Activated T-cell treated with anti-CD3 and anti-CD28 coated beads for 1 hour (primary cell): ENCODE data around the gene RGMB.

Experiments used
- DNase-seq: peaks from one replicate; pipeline ENCODE4 v3.0.0-alpha.2; 2020; ENCODE audit warnings: low read depth

RGMB gene

DNA sequence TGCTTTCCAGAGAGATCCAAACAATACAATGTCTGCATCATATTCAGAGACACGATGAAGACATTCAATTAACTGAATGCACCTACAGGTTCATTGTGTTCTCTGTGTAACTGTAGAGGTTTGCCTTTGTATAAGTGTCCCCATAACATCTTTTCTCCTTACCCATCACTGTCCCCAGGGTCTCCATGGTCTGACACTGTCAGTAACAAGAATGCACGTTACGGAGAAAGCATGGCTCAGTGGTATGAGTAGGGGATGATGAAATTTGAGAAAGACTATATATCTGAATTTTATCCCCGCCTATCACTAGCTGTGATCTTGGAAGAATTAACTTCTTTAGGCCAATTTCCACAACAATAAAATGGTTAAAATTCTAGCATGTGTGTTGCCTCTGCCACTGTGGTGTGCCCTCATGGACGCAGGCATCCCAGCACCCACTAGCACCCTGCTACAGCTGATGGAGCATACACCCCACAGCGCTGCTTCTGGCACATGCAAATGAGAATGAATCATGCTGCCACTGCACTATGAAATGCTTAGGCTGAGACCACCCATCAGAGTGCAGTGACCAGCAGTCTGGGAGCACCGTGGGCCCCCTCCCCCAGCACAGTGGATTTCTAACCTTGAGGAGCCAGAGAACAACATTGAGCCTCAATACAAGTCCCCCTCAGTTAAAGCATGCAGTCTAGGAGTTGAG is 54.3 kb downstream of the RGMB start:
- DNase-seq = no peak

DNA sequence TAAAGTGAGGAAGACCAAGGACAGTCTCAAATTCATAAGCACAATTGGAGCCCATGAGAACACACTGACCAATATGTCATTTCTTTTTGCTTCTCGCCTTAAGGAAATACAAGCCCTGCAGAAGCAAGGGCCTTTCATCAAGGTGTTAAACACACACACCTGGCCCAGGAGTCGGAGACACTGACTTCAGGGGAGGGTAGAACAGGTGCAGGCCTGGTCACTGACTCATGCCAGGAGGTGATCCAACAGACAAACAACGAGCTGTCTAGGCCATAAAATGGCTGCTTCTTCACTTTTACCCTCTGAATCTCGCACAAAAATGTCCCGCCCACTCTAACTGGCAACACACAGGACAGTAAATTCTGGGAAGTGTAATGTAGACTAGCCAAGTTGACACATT is 62.7 kb downstream of the RGMB start:
- DNase-seq = no peak

- DNase-seq = no peak
Measured at GRCh38 chr5:98839469-98840383, 66.3 kb downstream of the RGMB start.

DNA sequence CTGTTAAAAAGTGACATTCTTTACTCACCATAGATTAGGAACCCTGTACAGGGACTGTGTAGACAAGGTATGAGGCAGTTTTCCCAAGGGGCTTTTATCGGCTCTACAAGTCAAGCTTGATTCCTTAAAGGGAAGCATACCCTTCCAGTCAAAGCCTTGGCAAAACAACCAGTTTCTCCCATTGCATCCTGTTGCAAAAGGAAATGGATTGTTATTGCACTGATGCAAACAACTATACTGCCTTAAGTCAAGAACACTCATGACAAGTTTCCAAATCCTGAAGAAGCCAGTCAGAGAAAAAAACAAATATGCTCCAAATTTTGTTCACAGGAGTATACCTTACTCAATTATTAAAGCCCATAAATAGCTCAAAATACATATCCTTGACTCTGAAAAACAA is 67.5 kb downstream of the RGMB start:
- DNase-seq = no peak

DNA sequence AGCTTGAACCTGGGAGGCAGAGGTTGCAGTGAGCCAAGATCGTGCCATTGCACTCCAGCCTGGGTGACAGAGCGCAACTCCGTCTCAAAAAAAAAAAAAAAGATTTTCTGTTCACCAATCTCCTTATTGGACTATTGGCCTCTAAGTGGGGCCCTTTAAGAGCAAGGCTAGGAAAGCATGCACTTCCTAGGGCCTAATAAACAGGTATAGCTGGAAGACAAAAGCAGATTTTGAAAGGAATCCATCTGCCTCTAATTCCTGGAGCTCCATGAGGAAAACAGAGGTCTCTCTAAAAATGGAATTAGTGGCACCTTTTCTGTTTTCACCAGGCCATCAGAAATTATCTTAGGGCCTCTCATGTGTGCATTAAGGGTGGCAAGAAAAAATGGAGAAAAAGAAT is 70.0 kb downstream of the RGMB start:
- DNase-seq = no peak

- DNase-seq = no peak
Measured at GRCh38 chr5:98844865-98845264, 71.4 kb downstream of the RGMB start.

DNA sequence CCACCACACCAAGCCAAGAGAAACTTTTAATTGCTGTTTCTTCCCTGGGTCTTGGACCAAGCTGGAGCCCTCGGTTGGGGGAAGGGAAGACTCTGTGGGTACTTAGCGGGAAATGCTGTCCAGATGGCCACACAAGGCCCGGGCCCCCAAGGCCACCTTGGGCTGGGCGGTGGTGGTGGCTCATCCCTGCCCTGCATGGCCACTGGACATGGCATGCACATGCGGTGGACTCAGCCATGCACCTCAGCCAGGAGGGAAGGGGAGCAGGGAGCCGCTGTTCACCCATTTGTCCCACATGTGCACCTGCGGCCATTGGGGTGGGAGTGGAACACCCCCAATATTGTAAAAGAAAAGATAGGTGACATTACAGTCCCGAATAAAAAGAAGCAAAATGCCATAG is 72.4 kb downstream of the RGMB start:
- no peak for DNase-seq
